K562 (cell line): ENCODE data around the gene WASF2. TPM values are rescaled to one million over a fixed set of nuclear protein-coding genes. Genes with fewer than 3 reads are reported as not detected.

ENCODE experiments used
- BDP1 ChIP-seq: IDR thresholded peaks from 3 replicates; pipeline ENCODE4 v1.6.1; 2011; ENCODE audit not compliant: insufficient read length, insufficient read depth
- BRD4 ChIP-seq: fragments of 200-600 bp; sonication (generic); IDR thresholded peaks from 2 replicates; pipeline ENCODE4 v1.6.1; 2017; ENCODE audit warnings: inconsistent platforms
- CREB1 ChIP-seq, 2 experiments: sonication (generic) in 1 of 2; formaldehyde crosslinking in 1 of 2; IDR thresholded peaks; 2 replicates each; pipeline versions ENCODE4 v1.6.1 to v1.8.0; 2012 to 2022; ENCODE audit warnings: inconsistent platforms in 1 of 2, mild to moderate bottlenecking in 1 of 2, missing genetic modification reagents in 1 of 2, moderate library complexity in 1 of 2
- PHB ChIP-seq: fragments of 250-450 bp; sonication (Bioruptor Pico); IDR thresholded peaks from 2 replicates; pipeline ENCODE4 v1.5.0; 2021
- POLR2AphosphoS5 ChIP-seq: IDR thresholded peaks from 2 replicates; pipeline ENCODE4 v1.6.1; 2011; ENCODE audit warnings: mild to moderate bottlenecking, low read depth, low read length, moderate library complexity; ENCODE audit not compliant: control insufficient read depth, insufficient read depth
- SMAD4 ChIP-seq: fragments of 250-450 bp; sonication (Bioruptor Pico); conservative IDR thresholded peaks from 2 replicates; pipeline ENCODE4 v1.8.0; 2021; ENCODE audit warnings: inconsistent platforms, mild to moderate bottlenecking, moderate library complexity
- STAT6 ChIP-seq: sonication (generic); formaldehyde crosslinking; IDR thresholded peaks from 2 replicates; pipeline ENCODE4 v1.8.1; 2023; ENCODE audit warnings: mild to moderate bottlenecking, missing genetic modification reagents
- XRCC3 ChIP-seq: fragments of 450-650 bp; IDR thresholded peaks from 2 replicates; pipeline ENCODE4 v1.6.1; 2017; ENCODE audit warnings: mild to moderate bottlenecking, moderate library complexity
- YY1 ChIP-seq, 3 experiments: IDR thresholded peaks; 2 replicates each; pipeline ENCODE4 v1.6.1; 2011; ENCODE audit warnings: low read length in 2 of 3, mild to moderate bottlenecking in 2 of 3, moderate library complexity in 2 of 3, borderline replicate concordance in 1 of 3, control low read depth in 1 of 3, low read depth in 1 of 3; ENCODE audit not compliant: insufficient read depth in 3 of 3, insufficient replicate concordance in 2 of 3, control insufficient read depth in 1 of 3, insufficient read length in 1 of 3; ENCODE audit errors: extremely low read depth in 1 of 3
- ZNF407 ChIP-seq: fragments of 450-650 bp; IDR thresholded peaks from 2 replicates; pipeline ENCODE4 v1.6.1; 2016; ENCODE audit warnings: low read depth
- ZNF408 ChIP-seq: fragments of 250-450 bp; sonication (Bioruptor Pico); IDR thresholded peaks from 2 replicates; pipeline ENCODE4 v1.4.0; 2020; ENCODE audit warnings: low read depth, mild to moderate bottlenecking, moderate library complexity
- ZNF444 ChIP-seq: fragments of 250-450 bp; sonication (Bioruptor Pico); IDR thresholded peaks from 2 replicates; pipeline ENCODE4 v1.4.0; 2020; ENCODE audit warnings: mild to moderate bottlenecking, moderate library complexity
- polyA plus RNA-seq, 8 experiments: library from polyadenylated mRNA; depleted of rRNA in 4 of 8; stranded (reverse) in 5 of 8; unstranded in 3 of 8; fragments of >200 nt; fragmentation: Nextera tagmentation in 2 of 8; fragmentation: Illumina TruSeq in 1 of 8; extraction: Ambion mirVana in 2 of 8; extraction: Trizol in 1 of 8; gene quantifications; 2 replicates each; pipeline versions ENCODE4 v1.2.1 to v1.2.3, GENCODE V29; 2011 to 2014; ENCODE audit warnings: inconsistent platforms in 1 of 8, missing spikeins in 1 of 8
- total RNA-seq, 7 experiments: library from RNA; depleted of rRNA in 6 of 7; stranded (reverse); fragments of >200 nt in 6 of 7; fragmentation: Illumina TruSeq in 2 of 7; extraction: Trizol in 2 of 7; gene quantifications; 2 replicates each; pipeline versions ENCODE4 v1.2.1 to v1.2.3, GENCODE V29; 2011 to 2021; ENCODE audit warnings: low replicate concordance in 1 of 7
- TF ChIP-seq, protein P1 (sequence below): sonication (generic); formaldehyde crosslinking; IDR thresholded peaks from 2 replicates; pipeline ENCODE4 v1.8.0; 2023; ENCODE audit warnings: mild to moderate bottlenecking, missing genetic modification reagents

WASF2 gene
- total and polyA plus RNA-seq, 9 of the 15 experiments (the other 6 are each of a cell fraction or from before 2014, with no cell fraction given), result 8.2 to 163 (median 31.2) TPM

DNA sequence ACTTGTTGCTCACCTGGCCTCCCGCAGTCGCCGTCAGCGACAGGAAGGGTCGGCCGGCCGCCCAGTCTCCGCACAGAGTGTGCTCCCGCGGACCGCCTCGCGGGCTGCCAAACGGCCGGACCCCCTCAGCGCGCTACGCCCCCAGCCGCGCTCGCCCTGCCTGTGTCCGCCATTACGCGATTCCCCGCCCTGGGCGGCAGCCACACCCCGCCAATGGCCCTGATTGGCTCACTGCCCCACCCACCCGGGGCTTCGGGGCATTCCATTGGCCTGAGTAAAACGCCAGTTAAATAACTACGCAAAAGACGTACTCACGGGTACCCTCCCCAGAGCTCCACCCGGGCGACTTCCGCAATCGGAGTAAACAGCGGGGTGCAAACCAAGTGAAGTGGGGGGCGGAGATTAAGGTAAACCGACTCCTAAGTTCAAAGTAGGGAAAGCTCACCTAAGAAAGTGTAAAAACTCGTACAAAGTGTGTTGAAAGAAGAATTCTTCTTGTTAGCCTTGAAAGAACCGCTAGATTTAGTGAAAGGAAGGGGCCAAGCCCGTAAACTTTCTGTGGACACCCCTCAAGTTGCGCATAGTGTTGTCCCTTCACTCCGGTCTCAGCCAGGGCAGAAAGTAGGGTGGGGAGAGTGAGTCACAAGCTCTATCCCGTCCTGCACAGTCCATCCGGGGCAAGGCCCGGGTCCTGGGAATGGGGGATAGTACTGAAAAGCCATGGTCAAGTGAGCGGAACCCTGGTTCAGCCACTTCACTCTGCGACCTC lies at the start of gene WASF2 (continued):
- TF ChIP-seq ZNF407 (no peak), SMAD4 (CRISPR knock-in tag) (0 out of 2 replicates have a peak, but pooled peaks have one; percentile 3), BRD4 (no peak), BDP1 (no peak), ZNF444 (CRISPR knock-in tag) (no peak), ZNF408 (CRISPR knock-in tag) (no peak), XRCC3 (no peak), STAT6 (0 out of 2 replicates have a peak, but pooled peaks have one; percentile 68), CREB1 (IDR thresholded peaks at IDR 0.05) (peak; percentile 39; the same call in 1 of the 2 replicates), CREB1 (CRISPR knock-in tag; IDR thresholded peaks at IDR 0.05) (0 out of 2 replicates have a peak, but pooled peaks have one; percentile 13), POLR2AphosphoS5 (peak; percentile 85), PHB (CRISPR knock-in tag) (no peak), YY1 (IDR thresholded peaks at IDR 0.05; ENCODE audit: borderline replicate concordance in 1 of 3, control insufficient read depth in 1 of 3, extremely low read depth in 1 of 3, insufficient read depth in 3 of 3, insufficient read length in 1 of 3, insufficient replicate concordance in 2 of 3, low read depth in 1 of 3, low read length in 2 of 3) (peak; percentile 92 to 98 (median 98))
- TF ChIP-seq, protein P1, sequence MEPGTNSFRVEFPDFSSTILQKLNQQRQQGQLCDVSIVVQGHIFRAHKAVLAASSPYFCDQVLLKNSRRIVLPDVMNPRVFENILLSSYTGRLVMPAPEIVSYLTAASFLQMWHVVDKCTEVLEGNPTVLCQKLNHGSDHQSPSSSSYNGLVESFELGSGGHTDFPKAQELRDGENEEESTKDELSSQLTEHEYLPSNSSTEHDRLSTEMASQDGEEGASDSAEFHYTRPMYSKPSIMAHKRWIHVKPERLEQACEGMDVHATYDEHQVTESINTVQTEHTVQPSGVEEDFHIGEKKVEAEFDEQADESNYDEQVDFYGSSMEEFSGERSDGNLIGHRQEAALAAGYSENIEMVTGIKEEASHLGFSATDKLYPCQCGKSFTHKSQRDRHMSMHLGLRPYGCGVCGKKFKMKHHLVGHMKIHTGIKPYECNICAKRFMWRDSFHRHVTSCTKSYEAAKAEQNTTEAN (CRISPR knock-in tag), result 0 out of 2 replicates have a peak, but pooled peaks have one; percentile 16
